Breast epithelium (tissue), 3 donors: ENCODE measurements around the gene DIS3L2.
"Not testable (repeated sequence)": the region's sequence is repeated elsewhere in the genome, so short reads cannot be mapped to it uniquely, and the experiment has no call there.

ENCODE experiments used
- POLR2AphosphoS5 ChIP-seq, 3 donors: sonication (generic); formaldehyde crosslinking; IDR thresholded peaks; one replicate each; pipeline ENCODE4 v1.6.1; 2017; ENCODE audit warnings: antibody characterized with exemption in 3 of 3
- TF ChIP-seq, protein P1 (sequence below), 3 donors: fragments of 450-650 bp; IDR thresholded peaks; one replicate each; pipeline ENCODE4 v1.5.1; 2016 to 2017; ENCODE audit warnings: antibody characterized with exemption in 3 of 3, mild to moderate bottlenecking in 3 of 3, moderate library complexity in 3 of 3

DNA sequence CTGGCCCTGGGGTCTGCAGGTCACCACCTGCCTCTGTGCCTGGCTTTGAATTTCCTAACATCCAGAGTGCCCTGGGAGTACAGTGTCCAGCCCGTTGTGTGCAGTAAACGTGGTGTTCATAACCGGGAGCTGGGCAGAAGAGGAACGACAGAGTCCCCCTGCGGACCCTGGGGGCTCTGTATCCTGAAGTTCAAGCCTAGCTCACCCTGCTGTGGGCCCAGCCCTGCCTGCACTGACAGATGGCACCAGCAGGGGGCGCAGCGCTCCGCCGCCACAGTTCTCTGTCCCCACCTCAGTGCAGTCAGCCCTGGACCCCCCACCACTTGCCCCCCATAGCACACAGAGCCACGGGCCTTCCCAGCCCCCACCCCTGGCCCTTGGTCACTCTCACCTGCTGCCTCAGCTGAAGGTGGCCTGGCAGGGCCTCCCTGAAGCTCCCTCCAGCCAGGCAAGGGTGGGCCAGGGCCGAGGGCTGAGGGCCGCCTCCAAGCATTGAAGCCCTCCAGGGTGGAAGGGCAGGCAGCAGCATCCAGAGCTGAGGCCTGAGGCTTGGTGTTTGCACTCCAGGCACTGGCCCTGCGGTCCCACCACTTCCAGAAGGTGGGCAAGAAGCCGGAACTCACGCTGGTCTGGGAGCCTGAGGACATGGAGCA, 373.8 kb downstream of the DIS3L2 start:
- TF ChIP-seq, protein P1, sequence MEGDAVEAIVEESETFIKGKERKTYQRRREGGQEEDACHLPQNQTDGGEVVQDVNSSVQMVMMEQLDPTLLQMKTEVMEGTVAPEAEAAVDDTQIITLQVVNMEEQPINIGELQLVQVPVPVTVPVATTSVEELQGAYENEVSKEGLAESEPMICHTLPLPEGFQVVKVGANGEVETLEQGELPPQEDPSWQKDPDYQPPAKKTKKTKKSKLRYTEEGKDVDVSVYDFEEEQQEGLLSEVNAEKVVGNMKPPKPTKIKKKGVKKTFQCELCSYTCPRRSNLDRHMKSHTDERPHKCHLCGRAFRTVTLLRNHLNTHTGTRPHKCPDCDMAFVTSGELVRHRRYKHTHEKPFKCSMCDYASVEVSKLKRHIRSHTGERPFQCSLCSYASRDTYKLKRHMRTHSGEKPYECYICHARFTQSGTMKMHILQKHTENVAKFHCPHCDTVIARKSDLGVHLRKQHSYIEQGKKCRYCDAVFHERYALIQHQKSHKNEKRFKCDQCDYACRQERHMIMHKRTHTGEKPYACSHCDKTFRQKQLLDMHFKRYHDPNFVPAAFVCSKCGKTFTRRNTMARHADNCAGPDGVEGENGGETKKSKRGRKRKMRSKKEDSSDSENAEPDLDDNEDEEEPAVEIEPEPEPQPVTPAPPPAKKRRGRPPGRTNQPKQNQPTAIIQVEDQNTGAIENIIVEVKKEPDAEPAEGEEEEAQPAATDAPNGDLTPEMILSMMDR (IDR thresholded peaks at IDR 0.05) = not testable (repeated sequence)
- TF ChIP-seq POLR2AphosphoS5 (IDR thresholded peaks at IDR 0.05) = not testable (repeated sequence)
